Measurements from ENCODE around the gene TMEM126A.

The TMEM126A gene

GRCh38 chr11:85698195-85698594, 50.4 kb downstream of the TMEM126A start:
- DNase-seq: no peak

- DNase-seq: no peak
Measured at GRCh38 chr11:85699957-85700741, 52.4 kb downstream of the TMEM126A start.

DNA sequence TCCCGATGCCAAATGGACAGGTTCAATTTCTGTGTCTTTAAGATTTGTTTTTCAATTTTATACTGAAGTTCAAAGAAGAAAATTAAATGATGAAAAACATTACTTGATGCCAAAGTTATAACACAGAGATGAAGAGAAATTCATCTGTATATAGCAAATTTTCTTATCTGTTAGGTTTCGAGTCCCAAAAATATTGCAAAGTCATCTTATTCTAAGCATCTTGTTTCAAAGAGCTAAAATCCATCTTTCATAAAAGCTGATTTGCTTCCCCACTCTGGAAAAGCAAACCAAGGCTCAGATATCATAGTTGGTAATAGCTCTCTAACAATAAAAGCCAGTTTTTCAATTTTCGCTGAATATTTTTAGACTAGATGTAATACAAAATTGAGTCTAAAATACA, 57.2 kb downstream of the TMEM126A start:
- DNase-seq: no peak

GRCh38 chr11:85705800-85706199, 58.0 kb downstream of the TMEM126A start:
- DNase-seq: no peak
